AG10803 (cell line): ENCODE measurements around the gene WFDC1.

ENCODE experiments used
- DNase-seq: peaks from one replicate; pipeline ENCODE4 v3.0.0; 2010; ENCODE audit warnings: low read depth
- H3K4me3 ChIP-seq: 2 replicates; pipeline ENCODE4 v1.5.1; 2011; ENCODE audit warnings: mild to moderate bottlenecking, low read length, control low read depth
- TF ChIP-seq, protein P1 (sequence below): conservative IDR thresholded peaks from 2 replicates; pipeline ENCODE4 v1.5.1; 2011; ENCODE audit warnings: mild to moderate bottlenecking, low read length, control low read depth, inconsistent platforms

Gene WFDC1

DNA sequence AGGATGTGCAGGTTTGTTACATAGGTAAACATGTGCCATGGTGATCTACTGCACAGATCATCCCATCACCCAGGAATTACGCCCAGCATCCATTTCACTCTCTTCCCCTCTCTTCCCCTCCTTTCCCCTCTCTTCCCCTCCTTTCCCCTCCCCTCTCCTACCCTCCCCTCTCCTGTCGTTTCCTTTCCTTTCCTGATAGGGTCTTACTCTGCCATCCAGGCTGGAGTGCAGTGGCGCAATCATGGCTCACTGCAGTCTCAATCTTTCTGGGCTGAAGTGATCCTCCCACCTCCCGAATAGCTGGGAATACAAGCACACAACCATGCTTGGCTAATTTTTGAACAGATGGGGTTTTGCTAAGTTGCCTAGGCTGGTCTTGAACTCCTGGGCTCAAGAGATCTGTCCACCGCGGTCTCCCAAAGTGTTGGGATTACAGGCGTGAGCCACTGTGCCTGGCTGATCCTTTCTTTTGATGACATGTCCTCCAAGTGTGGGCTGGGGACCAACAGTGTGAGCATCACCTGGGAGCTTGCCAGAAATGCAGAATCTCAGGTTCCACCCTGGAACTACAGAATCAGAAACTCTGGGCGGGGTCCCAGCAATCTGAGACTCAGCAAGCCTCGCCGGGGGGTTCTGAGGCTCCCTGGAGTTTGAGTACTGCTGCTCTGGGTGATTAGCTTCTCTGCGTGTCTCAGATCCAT lies 84.5 kb downstream of the WFDC1 start:
- no peak overlapping the region for H3K4me3 ChIP-seq
- TF ChIP-seq, protein P1, sequence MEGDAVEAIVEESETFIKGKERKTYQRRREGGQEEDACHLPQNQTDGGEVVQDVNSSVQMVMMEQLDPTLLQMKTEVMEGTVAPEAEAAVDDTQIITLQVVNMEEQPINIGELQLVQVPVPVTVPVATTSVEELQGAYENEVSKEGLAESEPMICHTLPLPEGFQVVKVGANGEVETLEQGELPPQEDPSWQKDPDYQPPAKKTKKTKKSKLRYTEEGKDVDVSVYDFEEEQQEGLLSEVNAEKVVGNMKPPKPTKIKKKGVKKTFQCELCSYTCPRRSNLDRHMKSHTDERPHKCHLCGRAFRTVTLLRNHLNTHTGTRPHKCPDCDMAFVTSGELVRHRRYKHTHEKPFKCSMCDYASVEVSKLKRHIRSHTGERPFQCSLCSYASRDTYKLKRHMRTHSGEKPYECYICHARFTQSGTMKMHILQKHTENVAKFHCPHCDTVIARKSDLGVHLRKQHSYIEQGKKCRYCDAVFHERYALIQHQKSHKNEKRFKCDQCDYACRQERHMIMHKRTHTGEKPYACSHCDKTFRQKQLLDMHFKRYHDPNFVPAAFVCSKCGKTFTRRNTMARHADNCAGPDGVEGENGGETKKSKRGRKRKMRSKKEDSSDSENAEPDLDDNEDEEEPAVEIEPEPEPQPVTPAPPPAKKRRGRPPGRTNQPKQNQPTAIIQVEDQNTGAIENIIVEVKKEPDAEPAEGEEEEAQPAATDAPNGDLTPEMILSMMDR, result no peak

More for the DNA sequence above, 84.5 kb downstream of the WFDC1 start:
- no peak for DNase-seq
